HCT116 (cell line): ENCODE measurements around the gene YBX2.

ENCODE experiments used
- CEBPB ChIP-seq: IDR thresholded peaks from 2 replicates; pipeline ENCODE4 v1.6.1; 2012; ENCODE audit warnings: low read depth
- CTCF ChIP-seq, 3 experiments: fragments of 200-600 bp in 1 of 3; sonication (generic) in 1 of 3; IDR thresholded peaks in 2 of 3; conservative IDR thresholded peaks in 1 of 3; 2 replicates each; pipeline ENCODE4 v1.5.1; 2012 to 2017; ENCODE audit warnings: low read depth in 2 of 3, low read length in 2 of 3, antibody characterized with exemption in 1 of 3, borderline replicate concordance in 1 of 3, control low read depth in 1 of 3, mild to moderate bottlenecking in 1 of 3, mixed read lengths in 1 of 3, mixed run types in 1 of 3, moderate library complexity in 1 of 3; ENCODE audit not compliant: insufficient read depth in 1 of 3
- EZH2 ChIP-seq: fragments of 200-600 bp; sonication (generic); IDR thresholded peaks from 2 replicates; pipeline ENCODE4 v1.6.1; 2017; ENCODE audit warnings: antibody characterized with exemption, mixed run types
- EZH2phosphoT487 ChIP-seq: fragments of 200-600 bp; IDR thresholded peaks from 2 replicates; pipeline ENCODE4 v1.6.1; 2018; ENCODE audit warnings: antibody characterized with exemption, borderline replicate concordance
- POLR2AphosphoS5 ChIP-seq: IDR thresholded peaks from 2 replicates; pipeline ENCODE4 v1.6.1; 2011; ENCODE audit warnings: mild to moderate bottlenecking, low read depth, low read length, moderate library complexity
- RAD21 ChIP-seq: IDR thresholded peaks from 2 replicates; pipeline ENCODE4 v1.6.1; 2012; ENCODE audit warnings: low read depth, mild to moderate bottlenecking

GRCh38 chr17:7295230-7296180 is 1.1 kb upstream of the YBX2 start:
- no peak for TF ChIP-seq EZH2phosphoT487
- no peak for TF ChIP-seq RAD21
- TF ChIP-seq CTCF (IDR thresholded peaks at IDR 0.05 in 2 of 3, conservative IDR thresholded peaks at IDR 0.05 in 1 of 3; ENCODE audit: borderline replicate concordance in 1 of 3, insufficient read depth in 1 of 3, low read depth in 2 of 3, low read length in 2 of 3) = peak in 1 of 3 experiments; percentile 9; a peak in 1 of 6 replicates
- TF ChIP-seq EZH2 = no peak
- no peak for TF ChIP-seq POLR2AphosphoS5
- TF ChIP-seq CEBPB = no peak
